Measurements from ENCODE around the gene FREM2. TPM values are rescaled to one million over a fixed set of nuclear protein-coding genes. Genes with fewer than 3 reads are reported as not detected.

The FREM2 gene
- total RNA-seq, 1 donor, result not detected

DNA sequence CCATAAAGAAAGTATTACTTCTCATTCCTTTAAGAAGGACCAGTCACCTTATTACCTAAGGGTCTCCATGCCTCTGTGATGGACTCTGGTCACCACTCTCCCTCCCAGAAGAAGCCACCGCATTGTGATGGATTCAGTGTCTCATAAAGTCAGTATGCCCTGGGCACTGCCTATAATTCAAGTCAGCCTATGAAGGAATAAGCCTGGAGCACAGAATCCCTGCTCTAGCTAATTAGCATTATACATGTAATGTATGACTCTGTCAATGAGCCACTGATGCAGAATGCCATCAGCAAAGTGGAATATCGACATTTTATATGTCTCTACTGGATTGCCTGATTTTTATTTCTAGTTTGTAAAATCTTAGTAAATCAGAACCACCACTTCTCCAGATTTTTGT lies 14.9 kb upstream of the FREM2 start:
- Histone ChIP-seq H3K4me1 (ENCODE audit: insufficient read depth, low read length) (no peaks in the 10 kb centered on the region), H3K27me3 (ENCODE audit: insufficient read depth, low read length) (no peaks in the 10 kb centered on the region), H3K9me3 (ENCODE audit: low read depth, low read length) (no peaks in the 10 kb centered on the region), H3K4me3 (ENCODE audit: low read length) (no peak overlapping the region)

DNA sequence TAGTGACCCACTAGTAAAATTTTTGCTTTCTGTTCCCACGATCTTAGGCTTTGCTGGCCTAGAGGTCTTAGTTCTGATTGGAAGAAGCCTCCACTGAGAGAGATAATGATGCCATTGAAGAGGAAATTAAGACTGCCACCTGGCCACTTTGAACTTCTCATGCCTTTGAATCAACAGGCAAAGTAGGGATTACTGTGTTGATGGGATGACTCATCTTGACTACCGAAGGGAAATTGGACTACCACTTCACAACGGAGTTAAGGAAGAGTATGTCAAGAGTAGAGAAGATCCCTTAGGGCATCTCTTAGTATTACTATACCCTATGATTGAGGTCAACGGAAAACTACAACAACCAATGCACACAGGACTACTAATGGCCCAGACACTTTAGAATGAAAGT lies 12.7 kb upstream of the FREM2 start:
- Histone ChIP-seq H3K4me1 (ENCODE audit: insufficient read depth, low read length) (no peaks in the 10 kb centered on the region), H3K4me3 (ENCODE audit: low read length) (no peak overlapping the region), H3K27me3 (ENCODE audit: insufficient read depth, low read length) (no peaks in the 10 kb centered on the region), H3K9me3 (ENCODE audit: low read depth, low read length) (no peaks in the 10 kb centered on the region)

DNA sequence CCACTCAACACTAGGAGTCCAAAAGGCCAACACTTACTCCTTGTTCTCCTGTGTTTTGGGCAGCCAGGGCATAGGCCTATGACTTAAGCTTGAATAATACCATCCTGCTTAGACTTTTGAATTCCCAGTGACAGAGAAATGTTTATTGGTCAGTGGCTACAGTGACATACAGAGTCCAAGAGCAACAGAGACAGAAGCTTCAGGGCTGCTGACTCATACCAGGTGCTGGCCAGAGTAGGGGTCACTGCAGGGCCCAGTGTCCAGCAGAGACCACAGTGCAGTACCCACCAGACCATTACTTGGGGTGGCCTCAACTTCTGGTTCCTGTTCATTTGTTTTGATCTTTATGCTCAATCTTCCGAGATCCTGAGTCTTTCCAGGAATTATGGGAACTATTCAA lies 6.0 kb upstream of the FREM2 start:
- Histone ChIP-seq H3K27me3 (ENCODE audit: insufficient read depth, low read length) (peaks cover 12% of the 10 kb centered on the region), H3K9me3 (ENCODE audit: low read depth, low read length) (no peaks in the 10 kb centered on the region), H3K4me1 (ENCODE audit: insufficient read depth, low read length) (no peaks in the 10 kb centered on the region), H3K4me3 (ENCODE audit: low read length) (no peak overlapping the region)

DNA sequence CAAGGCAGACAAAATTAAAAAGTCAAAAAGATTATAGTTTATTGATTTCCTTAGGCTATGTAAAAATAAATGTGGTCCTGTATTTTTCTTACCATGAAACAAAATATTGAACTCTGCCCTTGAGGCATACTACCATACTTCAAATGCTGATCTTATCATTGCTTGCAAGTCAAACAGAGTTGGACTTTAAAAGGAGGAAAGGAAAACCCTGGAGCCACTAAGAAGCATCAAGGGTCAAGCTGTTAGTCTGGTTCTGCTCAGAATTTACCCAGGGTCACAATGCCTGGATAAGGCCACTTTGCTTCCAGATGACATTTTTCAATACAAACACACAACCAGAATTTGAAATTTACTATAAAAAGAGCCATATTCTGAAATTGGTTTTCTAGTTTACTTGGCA lies 2.2 kb upstream of the FREM2 start:
- H3K4me3 ChIP-seq (ENCODE audit: low read length), result no peak overlapping the region
- H3K4me1 ChIP-seq (ENCODE audit: insufficient read depth, low read length), result no peaks in the 10 kb centered on the region
- peaks cover 29% of the 10 kb centered on the region for H3K27me3 ChIP-seq (ENCODE audit: insufficient read depth, low read length)
- H3K9me3 ChIP-seq (ENCODE audit: low read depth, low read length), result no peaks in the 10 kb centered on the region

DNA sequence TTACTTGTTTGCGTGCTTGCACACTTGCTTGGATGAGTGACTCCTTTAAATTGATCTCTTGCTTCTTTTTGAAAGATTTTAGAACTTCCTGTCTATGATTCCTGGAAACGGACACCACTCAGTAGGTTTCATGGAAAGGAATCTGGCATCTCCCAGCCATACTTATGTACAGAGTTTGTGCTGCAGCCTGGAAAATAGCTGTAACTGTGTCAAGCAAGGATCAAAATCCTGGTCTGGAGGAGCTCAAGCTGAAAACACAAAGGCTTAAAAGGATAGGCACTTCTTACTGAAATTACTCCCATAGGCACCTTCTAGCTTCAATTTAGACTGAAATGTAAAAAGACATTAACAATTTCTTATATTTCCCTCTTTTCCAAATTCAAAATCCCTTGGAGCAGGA lies 1.4 kb upstream of the FREM2 start:
- Histone ChIP-seq H3K9me3 (ENCODE audit: low read depth, low read length) (no peaks in the 10 kb centered on the region), H3K4me3 (ENCODE audit: low read length) (no peak overlapping the region), H3K4me1 (ENCODE audit: insufficient read depth, low read length) (no peaks in the 10 kb centered on the region), H3K27me3 (ENCODE audit: insufficient read depth, low read length) (peaks cover 29% of the 10 kb centered on the region)

DNA sequence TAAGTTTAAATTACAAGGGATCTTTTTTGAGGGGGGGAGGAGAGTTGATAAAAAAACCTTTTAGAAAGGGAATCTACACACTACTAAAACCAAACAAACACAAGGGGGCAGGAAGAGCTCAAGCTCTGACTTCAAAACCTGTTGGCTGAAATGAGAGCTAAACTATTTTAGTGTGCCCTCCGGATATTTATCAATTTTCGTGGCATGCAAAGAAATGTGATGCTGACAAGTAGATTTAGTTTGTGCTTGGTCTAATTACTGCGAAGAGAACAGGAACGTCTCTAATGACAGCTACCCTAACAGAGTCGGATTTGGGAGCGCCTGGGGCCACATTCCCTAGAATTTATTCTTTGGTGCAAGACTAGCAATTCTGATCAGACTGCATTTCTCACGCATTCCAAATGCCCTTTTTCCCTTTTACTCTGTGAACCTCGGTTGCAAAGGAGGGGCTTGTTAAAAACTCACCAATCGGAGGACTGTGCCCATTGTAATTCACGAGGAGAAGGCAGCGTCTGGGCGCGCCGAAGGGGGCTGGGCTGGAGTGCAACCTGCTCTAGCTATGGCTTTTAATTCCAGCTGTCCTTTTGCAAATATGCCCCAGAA lies 802 bp upstream of the FREM2 start:
- Histone ChIP-seq H3K9me3 (ENCODE audit: low read depth, low read length) (no peaks in the 10 kb centered on the region), H3K4me3 (ENCODE audit: low read length) (no peak overlapping the region), H3K4me1 (ENCODE audit: insufficient read depth, low read length) (no peaks in the 10 kb centered on the region), H3K27me3 (ENCODE audit: insufficient read depth, low read length) (peaks cover 29% of the 10 kb centered on the region)

DNA sequence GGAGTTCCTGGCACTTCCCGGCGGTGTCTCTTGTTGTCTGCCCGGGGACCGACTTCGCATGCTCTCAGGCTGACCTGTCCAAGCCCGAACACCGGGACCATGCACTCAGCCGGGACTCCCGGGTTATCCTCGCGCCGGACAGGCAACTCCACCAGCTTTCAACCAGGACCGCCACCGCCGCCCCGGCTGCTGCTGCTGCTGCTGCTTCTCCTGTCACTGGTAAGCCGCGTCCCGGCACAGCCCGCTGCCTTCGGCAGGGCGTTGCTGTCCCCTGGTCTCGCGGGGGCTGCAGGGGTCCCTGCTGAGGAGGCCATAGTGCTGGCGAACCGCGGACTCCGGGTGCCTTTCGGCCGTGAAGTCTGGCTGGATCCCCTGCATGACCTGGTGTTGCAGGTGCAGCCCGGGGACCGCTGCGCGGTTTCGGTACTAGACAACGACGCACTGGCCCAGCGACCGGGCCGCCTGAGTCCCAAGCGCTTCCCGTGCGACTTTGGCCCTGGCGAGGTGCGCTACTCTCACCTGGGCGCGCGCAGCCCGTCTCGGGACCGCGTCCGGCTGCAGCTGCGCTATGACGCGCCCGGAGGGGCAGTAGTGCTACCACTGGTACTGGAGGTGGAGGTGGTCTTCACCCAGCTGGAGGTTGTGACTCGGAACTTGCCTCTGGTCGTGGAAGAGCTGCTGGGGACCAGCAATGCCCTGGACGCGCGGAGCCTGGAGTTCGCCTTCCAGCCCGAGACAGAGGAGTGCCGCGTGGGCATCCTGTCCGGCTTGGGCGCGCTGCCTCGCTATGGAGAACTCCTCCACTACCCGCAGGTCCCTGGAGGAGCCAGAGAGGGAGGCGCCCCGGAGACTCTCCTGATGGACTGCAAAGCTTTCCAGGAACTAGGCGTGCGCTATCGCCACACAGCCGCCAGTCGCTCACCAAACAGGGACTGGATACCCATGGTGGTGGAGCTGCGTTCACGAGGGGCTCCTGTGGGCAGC lies 661 bp downstream of the FREM2 start:
- Histone ChIP-seq H3K4me3 (ENCODE audit: low read length) (no peak overlapping the region), H3K27me3 (ENCODE audit: insufficient read depth, low read length) (peaks cover 29% of the 10 kb centered on the region), H3K4me1 (ENCODE audit: insufficient read depth, low read length) (no peaks in the 10 kb centered on the region), H3K9me3 (ENCODE audit: low read depth, low read length) (no peaks in the 10 kb centered on the region)

DNA sequence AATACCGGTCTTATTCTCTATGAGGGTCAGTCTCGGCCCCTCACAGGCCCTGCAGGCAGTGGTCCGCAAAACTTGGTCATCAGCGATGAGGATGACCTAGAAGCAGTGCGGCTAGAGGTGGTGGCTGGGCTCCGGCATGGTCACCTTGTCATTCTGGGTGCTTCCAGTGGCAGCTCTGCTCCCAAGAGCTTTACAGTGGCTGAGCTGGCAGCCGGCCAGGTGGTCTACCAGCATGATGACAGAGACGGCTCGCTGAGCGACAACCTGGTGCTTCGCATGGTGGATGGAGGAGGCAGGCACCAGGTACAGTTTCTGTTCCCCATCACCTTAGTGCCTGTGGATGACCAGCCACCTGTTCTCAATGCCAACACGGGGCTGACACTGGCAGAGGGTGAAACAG lies 1.8 kb downstream of the FREM2 start:
- Histone ChIP-seq H3K4me3 (ENCODE audit: low read length) (no peak overlapping the region), H3K27me3 (ENCODE audit: insufficient read depth, low read length) (peaks cover 29% of the 10 kb centered on the region), H3K9me3 (ENCODE audit: low read depth, low read length) (no peaks in the 10 kb centered on the region), H3K4me1 (ENCODE audit: insufficient read depth, low read length) (no peaks in the 10 kb centered on the region)

DNA sequence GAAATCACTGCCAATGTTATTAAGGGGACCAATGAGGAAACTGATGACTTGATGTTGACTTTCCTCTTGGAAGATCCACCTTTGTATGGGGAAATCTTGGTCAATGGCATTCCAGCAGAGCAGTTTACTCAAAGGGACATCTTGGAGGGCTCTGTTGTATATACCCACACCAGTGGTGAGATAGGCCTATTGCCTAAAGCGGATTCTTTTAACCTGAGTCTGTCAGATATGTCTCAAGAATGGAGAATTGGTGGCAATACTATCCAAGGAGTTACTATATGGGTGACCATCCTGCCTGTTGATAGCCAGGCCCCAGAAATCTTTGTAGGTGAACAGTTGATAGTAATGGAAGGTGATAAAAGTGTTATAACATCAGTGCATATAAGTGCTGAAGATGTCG lies 3.4 kb downstream of the FREM2 start:
- H3K9me3 ChIP-seq (ENCODE audit: low read depth, low read length), result no peaks in the 10 kb centered on the region
- peaks cover 24% of the 10 kb centered on the region for H3K27me3 ChIP-seq (ENCODE audit: insufficient read depth, low read length)
- H3K4me3 ChIP-seq (ENCODE audit: low read length), result no peak overlapping the region
- no peaks in the 10 kb centered on the region for H3K4me1 ChIP-seq (ENCODE audit: insufficient read depth, low read length)

DNA sequence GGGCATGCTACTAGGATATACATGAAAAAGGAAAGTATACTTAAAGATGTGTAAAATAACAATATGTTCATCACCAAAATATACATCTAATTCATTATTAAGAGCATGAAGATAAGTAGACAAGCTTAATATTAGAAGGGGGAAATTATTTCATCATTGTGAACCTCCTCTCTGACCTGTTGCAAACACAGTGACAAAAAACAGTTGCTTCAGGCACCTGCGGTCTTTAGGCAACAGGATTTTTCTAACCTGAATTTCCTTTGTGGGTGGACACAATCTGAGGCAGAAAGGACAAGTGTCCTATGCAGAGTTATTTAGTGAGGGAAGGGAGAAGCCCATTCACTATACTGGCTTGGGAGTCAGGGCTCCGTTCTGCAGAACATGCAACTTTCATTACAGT lies 6.3 kb downstream of the FREM2 start:
- no peak overlapping the region for H3K4me3 ChIP-seq (ENCODE audit: low read length)
- no peaks in the 10 kb centered on the region for H3K9me3 ChIP-seq (ENCODE audit: low read depth, low read length)
- no peaks in the 10 kb centered on the region for H3K4me1 ChIP-seq (ENCODE audit: insufficient read depth, low read length)
- no peaks in the 10 kb centered on the region for H3K27me3 ChIP-seq (ENCODE audit: insufficient read depth, low read length)

DNA sequence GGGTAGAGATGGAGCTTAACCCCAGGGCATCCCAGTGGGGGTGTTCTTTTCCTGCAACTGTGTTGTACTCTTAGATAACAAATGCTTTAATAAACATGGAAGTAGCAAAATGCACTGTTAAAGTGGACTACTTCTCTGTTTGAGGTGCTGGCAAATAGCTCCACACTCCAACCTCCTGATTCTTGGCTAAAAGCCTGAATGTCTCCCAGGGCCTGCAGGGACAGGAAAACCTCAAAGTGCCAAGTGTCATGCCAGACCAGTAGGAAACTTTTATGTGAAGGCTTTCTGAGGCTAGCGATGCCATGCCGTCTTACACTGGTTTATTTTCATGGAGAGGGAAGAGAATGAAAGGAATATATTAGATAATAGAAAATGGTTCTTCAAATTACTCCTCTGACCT lies 6.8 kb downstream of the FREM2 start:
- Histone ChIP-seq H3K4me3 (ENCODE audit: low read length) (no peak overlapping the region), H3K4me1 (ENCODE audit: insufficient read depth, low read length) (no peaks in the 10 kb centered on the region), H3K27me3 (ENCODE audit: insufficient read depth, low read length) (no peaks in the 10 kb centered on the region), H3K9me3 (ENCODE audit: low read depth, low read length) (no peaks in the 10 kb centered on the region)

DNA sequence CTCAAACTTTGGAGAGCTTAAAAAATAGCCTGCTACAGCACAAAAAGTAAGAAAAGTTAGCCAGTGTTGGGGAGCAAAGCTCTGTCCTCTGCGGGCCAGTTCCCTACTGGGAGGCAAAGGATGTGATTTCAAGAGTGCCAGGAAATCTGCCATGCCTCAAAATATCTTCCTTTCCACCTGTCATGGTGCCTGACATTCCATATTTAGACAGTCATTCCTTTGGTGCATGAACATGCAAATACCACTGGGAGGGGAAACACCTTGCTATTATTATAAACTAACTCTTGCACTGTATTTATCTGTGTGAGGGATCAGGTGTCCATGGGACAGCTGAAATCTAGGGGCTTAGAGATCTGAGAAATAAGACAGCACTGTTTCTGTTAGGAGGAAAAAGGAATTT lies 10.3 kb downstream of the FREM2 start:
- no peaks in the 10 kb centered on the region for H3K9me3 ChIP-seq (ENCODE audit: low read depth, low read length)
- no peaks in the 10 kb centered on the region for H3K27me3 ChIP-seq (ENCODE audit: insufficient read depth, low read length)
- no peaks in the 10 kb centered on the region for H3K4me1 ChIP-seq (ENCODE audit: insufficient read depth, low read length)
- H3K4me3 ChIP-seq (ENCODE audit: low read length), result no peak overlapping the region

DNA sequence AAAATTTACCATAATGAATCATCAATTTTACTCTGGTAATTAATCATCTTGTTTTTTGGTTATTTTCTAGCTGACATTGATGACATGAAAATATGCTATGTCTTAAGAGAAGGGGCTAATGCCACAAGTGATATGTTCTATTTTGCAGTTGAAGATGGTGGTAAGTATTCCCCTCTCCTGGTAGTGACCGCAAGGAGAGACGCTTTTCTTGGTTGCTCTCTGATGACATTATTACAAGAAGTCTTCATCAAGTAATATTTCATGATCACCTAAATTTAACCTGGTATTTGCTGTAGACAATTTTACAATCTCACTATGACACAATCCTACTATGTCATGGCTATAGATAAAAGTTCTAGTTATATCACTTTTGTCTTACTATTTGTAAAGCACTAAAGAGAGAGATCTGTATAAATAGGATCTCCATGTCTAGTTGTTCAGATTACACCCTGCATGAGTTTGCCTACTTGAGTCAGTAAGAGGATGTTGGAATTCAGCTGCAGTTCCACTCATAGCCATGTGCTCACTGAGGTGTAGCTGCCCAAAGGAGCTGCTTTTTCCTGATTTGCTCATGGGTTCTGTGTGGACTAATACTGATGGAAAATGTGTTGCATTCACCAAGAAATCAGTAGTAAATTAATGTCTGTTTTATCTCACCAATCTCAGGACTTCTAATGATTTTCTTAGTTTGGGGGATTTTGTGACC lies 10.9 kb downstream of the FREM2 start:
- Histone ChIP-seq H3K27me3 (ENCODE audit: insufficient read depth, low read length) (no peaks in the 10 kb centered on the region), H3K4me3 (ENCODE audit: low read length) (no peak overlapping the region), H3K9me3 (ENCODE audit: low read depth, low read length) (no peaks in the 10 kb centered on the region), H3K4me1 (ENCODE audit: insufficient read depth, low read length) (no peaks in the 10 kb centered on the region)

DNA sequence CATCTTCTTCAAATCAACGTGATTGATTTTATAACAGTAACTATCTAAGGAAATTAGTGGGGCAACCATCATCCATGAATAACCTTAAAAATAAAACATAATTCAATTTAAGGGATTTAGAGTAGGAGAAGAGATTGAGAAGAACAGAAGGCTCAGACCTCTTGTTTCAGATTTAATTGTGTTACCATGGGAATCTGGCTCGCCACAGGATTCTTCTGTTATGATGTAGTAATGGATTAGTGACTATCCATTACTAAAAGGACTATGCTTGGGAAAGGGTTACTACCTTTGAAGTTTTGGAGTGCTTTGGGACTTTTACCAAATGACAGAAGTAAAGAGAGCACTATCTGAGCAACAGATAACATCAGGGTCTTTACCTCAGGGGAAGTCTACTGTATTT lies 13.2 kb downstream of the FREM2 start:
- no peaks in the 10 kb centered on the region for H3K27me3 ChIP-seq (ENCODE audit: insufficient read depth, low read length)
- H3K4me3 ChIP-seq (ENCODE audit: low read length), result no peak overlapping the region
- no peaks in the 10 kb centered on the region for H3K4me1 ChIP-seq (ENCODE audit: insufficient read depth, low read length)
- no peaks in the 10 kb centered on the region for H3K9me3 ChIP-seq (ENCODE audit: low read depth, low read length)

DNA sequence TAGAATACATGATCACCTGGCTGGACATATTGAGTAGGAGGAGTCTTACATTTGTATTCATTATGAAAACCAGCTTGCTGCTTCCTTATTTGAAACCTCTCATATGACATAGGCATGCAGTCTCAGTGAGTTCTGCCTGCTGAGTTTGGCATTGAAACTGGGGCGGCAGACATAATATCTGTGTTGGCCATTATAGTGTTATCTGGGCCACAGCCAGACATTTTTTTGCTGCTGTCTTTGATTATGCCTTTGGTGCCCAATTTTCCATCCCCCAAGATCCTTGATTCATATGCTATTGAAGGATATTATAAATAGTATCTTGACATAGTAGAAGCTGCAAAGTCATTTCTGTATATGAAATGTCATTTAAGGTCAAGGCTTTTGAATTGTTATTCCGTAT lies 15.8 kb downstream of the FREM2 start:
- Histone ChIP-seq H3K4me1 (ENCODE audit: insufficient read depth, low read length) (no peaks in the 10 kb centered on the region), H3K4me3 (ENCODE audit: low read length) (no peak overlapping the region), H3K9me3 (ENCODE audit: low read depth, low read length) (no peaks in the 10 kb centered on the region), H3K27me3 (ENCODE audit: insufficient read depth, low read length) (no peaks in the 10 kb centered on the region)
